SK-N-SH treated with all-trans-retinoic acid at 6 μM for 48 hours (cell line): Measurements from ENCODE around the gene DNAJB2.

Experiments
- ATAC-seq: fragments of 200-7000 bp; cut with Tn5 transposase; 3 replicates; pipeline ENCODE4 v1.9.1; 2020; ENCODE audit warnings: mild to moderate bottlenecking, moderate library complexity
- ARNTL ChIP-seq: fragments of 450-650 bp; formaldehyde crosslinking; IDR thresholded peaks from 2 replicates; pipeline ENCODE4 v1.5.0; 2020; ENCODE audit warnings: low read depth, mild to moderate bottlenecking, moderate library complexity, borderline replicate concordance
- BACH2 ChIP-seq: fragments of 250-450 bp; sonication (Bioruptor Pico); IDR thresholded peaks from 2 replicates; pipeline ENCODE4 v1.9.0; 2021; ENCODE audit warnings: mild to moderate bottlenecking, borderline replicate concordance
- CSDC2 ChIP-seq: fragments of 250-450 bp; sonication (Bioruptor Pico); IDR thresholded peaks from 2 replicates; pipeline ENCODE4 v1.5.0; 2020; ENCODE audit warnings: mild to moderate bottlenecking, moderate library complexity
- ESRRG ChIP-seq: fragments of 250-450 bp; sonication (Bioruptor Pico); IDR thresholded peaks from 2 replicates; pipeline ENCODE4 v1.6.1; 2021; ENCODE audit warnings: mild to moderate bottlenecking
- GLIS3 ChIP-seq: fragments of 250-450 bp; sonication (Bioruptor Pico); IDR thresholded peaks from 2 replicates; pipeline ENCODE4 v1.5.0; 2020; ENCODE audit warnings: mild to moderate bottlenecking, moderate library complexity
- ISL1 ChIP-seq: fragments of 250-450 bp; sonication (Bioruptor Pico); IDR thresholded peaks from 2 replicates; pipeline ENCODE4 v2.1.2; 2022; ENCODE audit warnings: mild to moderate bottlenecking, moderate library complexity
- PPARA ChIP-seq: fragments of 250-450 bp; sonication (Bioruptor Pico); IDR thresholded peaks from 2 replicates; pipeline ENCODE4 v1.5.0; 2020; ENCODE audit warnings: mild to moderate bottlenecking, borderline replicate concordance
- RARB ChIP-seq: fragments of 250-450 bp; sonication (Bioruptor Pico); IDR thresholded peaks from 2 replicates; pipeline ENCODE4 v1.8.0; 2021; ENCODE audit warnings: mild to moderate bottlenecking, moderate library complexity
- SNAI2 ChIP-seq: fragments of 250-450 bp; sonication (Bioruptor Pico); IDR thresholded peaks from 2 replicates; pipeline ENCODE4 v1.5.0; 2020; ENCODE audit warnings: mild to moderate bottlenecking, moderate library complexity
- TCF4 ChIP-seq: fragments of 250-450 bp; sonication (Bioruptor Pico); IDR thresholded peaks from 2 replicates; pipeline ENCODE4 v1.8.0; 2021; ENCODE audit warnings: mild to moderate bottlenecking, moderate library complexity, borderline replicate concordance
- TOX ChIP-seq: fragments of 250-450 bp; sonication (Bioruptor Pico); IDR thresholded peaks from 2 replicates; pipeline ENCODE4 v1.8.0; 2021; ENCODE audit warnings: mild to moderate bottlenecking, moderate library complexity, borderline replicate concordance
- ZC3H10 ChIP-seq: fragments of 250-450 bp; sonication (Bioruptor Pico); IDR thresholded peaks from 2 replicates; pipeline ENCODE4 v1.5.1; 2021; ENCODE audit warnings: mild to moderate bottlenecking, moderate library complexity
- ZFP3 ChIP-seq: fragments of 250-450 bp; sonication (Bioruptor Pico); IDR thresholded peaks from 2 replicates; pipeline ENCODE4 v1.5.0; 2020; ENCODE audit warnings: mild to moderate bottlenecking, moderate library complexity
- ZFP30 ChIP-seq: fragments of 450-650 bp; formaldehyde crosslinking; IDR thresholded peaks from 2 replicates; pipeline ENCODE4 v1.5.0; 2022; ENCODE audit warnings: mild to moderate bottlenecking, moderate library complexity
- ZNF565 ChIP-seq: fragments of 450-650 bp; formaldehyde crosslinking; conservative IDR thresholded peaks from 2 replicates; pipeline ENCODE4 v1.5.0; 2020; ENCODE audit warnings: low read depth, mild to moderate bottlenecking, moderate library complexity
- ZNF70 ChIP-seq: fragments of 450-650 bp; formaldehyde crosslinking; IDR thresholded peaks from 2 replicates; pipeline ENCODE4 v1.5.0; 2020; ENCODE audit warnings: mild to moderate bottlenecking, moderate library complexity
- ZNF8 ChIP-seq: fragments of 450-650 bp; formaldehyde crosslinking; IDR thresholded peaks from 2 replicates; pipeline ENCODE4 v1.5.0; 2020; ENCODE audit warnings: mild to moderate bottlenecking, moderate library complexity
- TF ChIP-seq, protein P1 (sequence below): fragments of 250-450 bp; sonication (Bioruptor Pico); IDR thresholded peaks from 2 replicates; pipeline ENCODE4 v1.8.0; 2020; ENCODE audit warnings: mild to moderate bottlenecking, moderate library complexity, borderline replicate concordance
- TF ChIP-seq, protein P2 (sequence below): fragments of 250-450 bp; sonication (Bioruptor Pico); IDR thresholded peaks from 2 replicates; pipeline ENCODE4 v1.5.1; 2020; ENCODE audit warnings: low read depth, mild to moderate bottlenecking, moderate library complexity
- TF ChIP-seq, protein P3 (sequence below): fragments of 250-450 bp; sonication (Bioruptor Pico); IDR thresholded peaks from 2 replicates; pipeline ENCODE4 v1.8.0; 2021; ENCODE audit warnings: low read depth, mild to moderate bottlenecking, moderate library complexity, borderline replicate concordance
- TF ChIP-seq, protein P4 (sequence below): fragments of 250-450 bp; sonication (Bioruptor Pico); IDR thresholded peaks from 2 replicates; pipeline ENCODE4 v1.5.1; 2021; ENCODE audit warnings: mild to moderate bottlenecking, moderate library complexity

DNAJB2 gene

DNA sequence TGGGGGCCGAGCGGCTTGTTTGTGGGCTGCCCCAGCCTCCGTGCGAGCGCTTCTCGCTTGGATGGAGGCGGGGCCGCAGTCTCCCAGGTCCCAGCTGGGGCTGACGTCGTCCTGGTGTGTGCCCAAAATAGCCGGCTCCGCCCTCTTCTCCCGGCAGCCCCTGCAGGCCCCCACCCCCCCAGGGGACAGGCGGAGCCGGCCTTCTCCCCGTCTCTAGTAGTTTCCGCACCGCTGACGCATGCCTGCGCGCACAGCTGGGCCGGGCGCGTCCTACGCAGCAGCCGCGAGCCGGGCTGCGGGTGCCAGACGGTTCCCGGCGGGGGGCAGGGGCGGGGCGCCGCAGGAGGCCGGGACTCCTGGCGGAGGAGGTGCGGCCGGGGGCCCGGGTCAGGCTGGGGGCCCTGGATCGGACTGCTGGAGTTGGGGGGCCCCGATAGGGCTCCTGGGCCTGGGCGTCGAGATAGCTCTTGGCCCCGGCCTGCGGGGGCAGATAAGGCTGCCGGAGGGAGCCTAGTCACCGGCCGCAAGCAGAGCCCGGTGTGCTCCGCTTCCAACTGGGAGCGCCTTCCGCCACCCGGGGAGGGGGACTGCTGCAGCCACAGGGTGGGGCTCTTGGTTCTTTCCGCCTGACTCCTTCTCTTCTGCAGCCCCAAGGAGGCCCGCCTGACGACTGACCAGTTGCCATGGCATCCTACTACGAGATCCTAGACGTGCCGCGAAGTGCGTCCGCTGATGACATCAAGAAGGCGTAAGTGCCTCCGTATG lies at the start of gene DNAJB2:
DNAJB2 (plus strand) TSS at position 216 of the 765 bp plus-strand sequence; CDS start at position 684, 468 bp downstream.
- TF ChIP-seq ARNTL (CRISPR knock-in tag) (no peak), TOX (CRISPR knock-in tag) (no peak; the same call in 1 of the 2 replicates), TCF4 (no peak)
- TF ChIP-seq, protein P1, sequence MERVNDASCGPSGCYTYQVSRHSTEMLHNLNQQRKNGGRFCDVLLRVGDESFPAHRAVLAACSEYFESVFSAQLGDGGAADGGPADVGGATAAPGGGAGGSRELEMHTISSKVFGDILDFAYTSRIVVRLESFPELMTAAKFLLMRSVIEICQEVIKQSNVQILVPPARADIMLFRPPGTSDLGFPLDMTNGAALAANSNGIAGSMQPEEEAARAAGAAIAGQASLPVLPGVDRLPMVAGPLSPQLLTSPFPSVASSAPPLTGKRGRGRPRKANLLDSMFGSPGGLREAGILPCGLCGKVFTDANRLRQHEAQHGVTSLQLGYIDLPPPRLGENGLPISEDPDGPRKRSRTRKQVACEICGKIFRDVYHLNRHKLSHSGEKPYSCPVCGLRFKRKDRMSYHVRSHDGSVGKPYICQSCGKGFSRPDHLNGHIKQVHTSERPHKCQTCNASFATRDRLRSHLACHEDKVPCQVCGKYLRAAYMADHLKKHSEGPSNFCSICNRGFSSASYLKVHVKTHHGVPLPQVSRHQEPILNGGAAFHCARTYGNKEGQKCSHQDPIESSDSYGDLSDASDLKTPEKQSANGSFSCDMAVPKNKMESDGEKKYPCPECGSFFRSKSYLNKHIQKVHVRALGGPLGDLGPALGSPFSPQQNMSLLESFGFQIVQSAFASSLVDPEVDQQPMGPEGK (CRISPR knock-in tag) = peak; percentile 82; the same call in 1 of the 2 replicates
- ATAC-seq = peak; percentile 91

DNA sequence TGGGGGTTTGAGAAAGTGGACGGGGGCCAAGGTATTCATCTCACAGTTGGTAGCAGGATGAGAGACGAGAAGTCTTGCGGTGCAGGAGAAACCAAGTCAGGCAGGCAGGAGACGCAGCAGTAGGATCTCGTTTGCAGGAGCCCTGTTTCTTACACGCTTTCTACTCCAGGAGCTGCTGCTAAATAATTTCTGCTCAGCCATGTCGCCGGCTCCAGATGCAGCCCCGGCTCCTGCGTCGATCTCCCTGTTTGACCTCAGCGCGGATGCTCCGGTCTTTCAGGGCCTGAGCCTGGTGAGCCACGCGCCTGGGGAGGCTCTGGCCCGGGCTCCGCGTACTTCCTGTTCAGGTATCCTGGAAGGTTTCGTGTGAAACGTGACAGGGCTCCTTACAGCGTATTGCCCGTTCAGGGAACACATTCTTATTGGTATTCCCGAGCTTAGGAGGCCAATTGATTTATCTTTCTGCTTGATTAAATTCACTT lies 49.1 kb upstream of the DNAJB2 start:
- TF ChIP-seq, protein P1 (CRISPR knock-in tag) = no peak
- no peak for TF ChIP-seq TOX (CRISPR knock-in tag)
- no peak for TF ChIP-seq GLIS3 (CRISPR knock-in tag)
- TF ChIP-seq RARB = no peak
- TF ChIP-seq ARNTL (CRISPR knock-in tag) = no peak
- no peak for TF ChIP-seq ZC3H10 (CRISPR knock-in tag)
- TF ChIP-seq PPARA = no peak
- no peak for TF ChIP-seq ESRRG (CRISPR knock-in tag)
- no peak for TF ChIP-seq ZNF565 (CRISPR knock-in tag)
- no peak for TF ChIP-seq ZFP30
- no peak for TF ChIP-seq ZFP3 (CRISPR knock-in tag)
- TF ChIP-seq CSDC2 (CRISPR knock-in tag) = no peak
- TF ChIP-seq ZNF8 (CRISPR knock-in tag) = no peak
- TF ChIP-seq, protein P2, sequence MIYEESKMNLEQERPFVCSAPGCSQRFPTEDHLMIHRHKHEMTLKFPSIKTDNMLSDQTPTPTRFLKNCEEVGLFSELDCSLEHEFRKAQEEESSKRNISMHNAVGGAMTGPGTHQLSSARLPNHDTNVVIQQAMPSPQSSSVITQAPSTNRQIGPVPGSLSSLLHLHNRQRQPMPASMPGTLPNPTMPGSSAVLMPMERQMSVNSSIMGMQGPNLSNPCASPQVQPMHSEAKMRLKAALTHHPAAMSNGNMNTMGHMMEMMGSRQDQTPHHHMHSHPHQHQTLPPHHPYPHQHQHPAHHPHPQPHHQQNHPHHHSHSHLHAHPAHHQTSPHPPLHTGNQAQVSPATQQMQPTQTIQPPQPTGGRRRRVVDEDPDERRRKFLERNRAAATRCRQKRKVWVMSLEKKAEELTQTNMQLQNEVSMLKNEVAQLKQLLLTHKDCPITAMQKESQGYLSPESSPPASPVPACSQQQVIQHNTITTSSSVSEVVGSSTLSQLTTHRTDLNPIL (CRISPR knock-in tag) = no peak
- TF ChIP-seq ZNF70 (CRISPR knock-in tag) = no peak
- TF ChIP-seq BACH2 (CRISPR knock-in tag) = no peak
- no peak for TF ChIP-seq ISL1 (CRISPR knock-in tag)
- TF ChIP-seq, protein P3, sequence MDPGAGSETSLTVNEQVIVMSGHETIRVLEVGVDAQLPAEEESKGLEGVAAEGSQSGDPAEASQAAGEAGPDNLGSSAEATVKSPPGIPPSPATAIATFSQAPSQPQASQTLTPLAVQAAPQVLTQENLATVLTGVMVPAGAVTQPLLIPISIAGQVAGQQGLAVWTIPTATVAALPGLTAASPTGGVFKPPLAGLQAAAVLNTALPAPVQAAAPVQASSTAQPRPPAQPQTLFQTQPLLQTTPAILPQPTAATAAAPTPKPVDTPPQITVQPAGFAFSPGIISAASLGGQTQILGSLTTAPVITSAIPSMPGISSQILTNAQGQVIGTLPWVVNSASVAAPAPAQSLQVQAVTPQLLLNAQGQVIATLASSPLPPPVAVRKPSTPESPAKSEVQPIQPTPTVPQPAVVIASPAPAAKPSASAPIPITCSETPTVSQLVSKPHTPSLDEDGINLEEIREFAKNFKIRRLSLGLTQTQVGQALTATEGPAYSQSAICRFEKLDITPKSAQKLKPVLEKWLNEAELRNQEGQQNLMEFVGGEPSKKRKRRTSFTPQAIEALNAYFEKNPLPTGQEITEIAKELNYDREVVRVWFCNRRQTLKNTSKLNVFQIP (CRISPR knock-in tag) = no peak
- TF ChIP-seq SNAI2 = no peak
- TF ChIP-seq, protein P4, sequence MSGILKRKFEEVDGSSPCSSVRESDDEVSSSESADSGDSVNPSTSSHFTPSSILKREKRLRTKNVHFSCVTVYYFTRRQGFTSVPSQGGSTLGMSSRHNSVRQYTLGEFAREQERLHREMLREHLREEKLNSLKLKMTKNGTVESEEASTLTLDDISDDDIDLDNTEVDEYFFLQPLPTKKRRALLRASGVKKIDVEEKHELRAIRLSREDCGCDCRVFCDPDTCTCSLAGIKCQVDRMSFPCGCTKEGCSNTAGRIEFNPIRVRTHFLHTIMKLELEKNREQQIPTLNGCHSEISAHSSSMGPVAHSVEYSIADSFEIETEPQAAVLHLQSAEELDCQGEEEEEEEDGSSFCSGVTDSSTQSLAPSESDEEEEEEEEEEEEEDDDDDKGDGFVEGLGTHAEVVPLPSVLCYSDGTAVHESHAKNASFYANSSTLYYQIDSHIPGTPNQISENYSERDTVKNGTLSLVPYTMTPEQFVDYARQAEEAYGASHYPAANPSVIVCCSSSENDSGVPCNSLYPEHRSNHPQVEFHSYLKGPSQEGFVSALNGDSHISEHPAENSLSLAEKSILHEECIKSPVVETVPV (CRISPR knock-in tag) = no peak
- TF ChIP-seq, all 23 proteins: peak for 0
- peak; percentile 45 for ATAC-seq

DNA sequence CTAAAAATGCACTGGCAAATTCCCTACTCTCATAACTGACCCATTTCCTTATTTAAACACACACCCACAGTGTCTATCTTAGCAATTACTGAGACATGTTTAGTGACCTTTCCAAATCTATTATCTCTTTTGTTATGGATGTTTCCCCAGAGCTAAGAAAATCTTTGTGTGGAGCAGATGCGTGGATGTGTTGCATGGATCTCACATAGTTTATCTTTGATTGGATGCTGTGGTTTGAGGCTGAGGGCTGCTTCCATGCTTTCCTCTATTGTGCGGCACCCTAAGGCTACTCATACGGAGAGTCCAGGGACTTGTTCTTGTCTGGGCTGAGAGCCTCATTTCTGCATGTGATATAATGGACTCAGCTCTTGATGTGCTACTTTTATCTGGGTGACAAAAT lies 44.8 kb upstream of the DNAJB2 start:
- TF ChIP-seq ZNF70 (CRISPR knock-in tag) (no peak), ZNF8 (CRISPR knock-in tag) (no peak), TCF4 (no peak), ZFP3 (CRISPR knock-in tag) (no peak)
- TF ChIP-seq, protein P1 (CRISPR knock-in tag) = no peak
- TF ChIP-seq, protein P4 (CRISPR knock-in tag) = no peak
- no peak for ATAC-seq
